HG03196 (cell line): Measurements from ENCODE around the gene C11orf91.
"Not testable (repeated sequence)": the region's sequence is repeated elsewhere in the genome, so short reads cannot be mapped to it uniquely, and the experiment has no call there.

ENCODE experiments used
- ATAC-seq: cut with Tn5 transposase; IDR thresholded peaks from one replicate; pipeline ENCODE4 v1.9.1; 2021; ENCODE audit not compliant: unreplicated experiment

C11orf91 gene

GRCh38 chr11:33700502-33701271 is at the start of gene C11orf91:
Gene C11orf91, minus strand, starts transcription at chr11:33700826. Its CDS starts 86 bp downstream, at chr11:33700740.
- ATAC-seq, result peak; percentile 88

- no peak for ATAC-seq
Measured at GRCh38 chr11:33747979-33748378, 47.4 kb upstream of the C11orf91 start.

- ATAC-seq, result no peak
Measured at GRCh38 chr11:33743291-33743690, 42.7 kb upstream of the C11orf91 start.

- ATAC-seq, result no peak
Measured at GRCh38 chr11:33742249-33742851, 41.7 kb upstream of the C11orf91 start.

GRCh38 chr11:33741806-33742205 is 41.2 kb upstream of the C11orf91 start:
- no peak for ATAC-seq

GRCh38 chr11:33737362-33737821 is 36.8 kb upstream of the C11orf91 start:
- no peak for ATAC-seq

- ATAC-seq, result peak; percentile 62
Measured at GRCh38 chr11:33736148-33736812, 35.7 kb upstream of the C11orf91 start, which contains the start of gene CD59. Gene CD59, minus strand, starts transcription at chr11:33736423. Its CDS starts 13,978 bp downstream, at chr11:33722445.

GRCh38 chr11:33735271-33736147 is 34.9 kb upstream of the C11orf91 start:
- peak; percentile 47 for ATAC-seq

- no peak for ATAC-seq
Measured at GRCh38 chr11:33734441-33735270, 34.0 kb upstream of the C11orf91 start.

- ATAC-seq, result no peak
Measured at GRCh38 chr11:33733980-33734379, 33.4 kb upstream of the C11orf91 start.

GRCh38 chr11:33731723-33732531 is 31.3 kb upstream of the C11orf91 start:
- no peak for ATAC-seq

- ATAC-seq, result no peak
Measured at GRCh38 chr11:33730716-33731115, 30.1 kb upstream of the C11orf91 start.

GRCh38 chr11:33729072-33729664 is 28.5 kb upstream of the C11orf91 start:
- ATAC-seq, result not testable (repeated sequence)

- not testable (repeated sequence) for ATAC-seq
Measured at GRCh38 chr11:33727539-33727938, 26.9 kb upstream of the C11orf91 start.

- no peak for ATAC-seq
Measured at GRCh38 chr11:33725496-33725895, 24.9 kb upstream of the C11orf91 start.

GRCh38 chr11:33724644-33725035 is 24.0 kb upstream of the C11orf91 start:
- no peak for ATAC-seq

GRCh38 chr11:33723238-33723881 is 22.7 kb upstream of the C11orf91 start:
- no peak for ATAC-seq

- ATAC-seq, result peak; percentile 72
Measured at GRCh38 chr11:33722590-33723234, 22.1 kb upstream of the C11orf91 start.
